GM21737 (cell line): ENCODE results near the gene PIAS3.

Source experiments
- ATAC-seq: cut with Tn5 transposase; IDR thresholded peaks from one replicate; pipeline ENCODE4 v1.9.1; 2021; ENCODE audit warnings: mild to moderate bottlenecking, moderate library complexity; ENCODE audit not compliant: unreplicated experiment

PIAS3 gene

DNA sequence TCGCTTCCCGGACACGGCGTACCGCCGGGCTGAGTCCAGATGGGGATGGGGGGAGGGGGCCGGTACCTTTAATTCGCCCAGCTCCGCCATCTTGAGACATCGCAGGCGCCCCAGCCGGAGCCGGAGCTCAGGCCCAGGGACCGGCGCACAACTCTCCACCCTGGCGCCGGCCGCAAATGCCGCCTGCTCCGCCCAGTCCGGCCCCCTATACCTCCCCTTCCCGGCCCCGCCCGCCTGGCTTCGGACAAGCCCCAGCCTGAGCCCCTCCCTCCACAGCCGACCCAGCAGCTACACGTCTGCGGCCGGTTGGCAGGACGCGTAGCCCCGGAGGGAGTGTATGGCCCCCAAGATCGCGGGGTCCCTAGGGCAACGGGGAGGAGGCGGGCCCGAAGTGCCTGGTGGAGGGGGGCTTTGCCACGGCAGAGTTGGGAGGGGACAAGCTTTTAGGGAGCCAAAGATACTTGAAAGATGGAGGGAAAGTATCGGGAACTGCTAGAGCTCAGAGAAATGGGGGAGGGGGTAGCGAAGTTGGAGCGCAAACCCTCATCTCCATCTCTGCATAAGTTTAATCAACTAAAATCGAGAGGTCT lies at the start of gene PIAS3:
PIAS3 (minus strand) TSS at position 181 of the 590 bp plus-strand sequence; CDS start at position 90, 91 bp downstream.
- ATAC-seq: peak; percentile 83

DNA sequence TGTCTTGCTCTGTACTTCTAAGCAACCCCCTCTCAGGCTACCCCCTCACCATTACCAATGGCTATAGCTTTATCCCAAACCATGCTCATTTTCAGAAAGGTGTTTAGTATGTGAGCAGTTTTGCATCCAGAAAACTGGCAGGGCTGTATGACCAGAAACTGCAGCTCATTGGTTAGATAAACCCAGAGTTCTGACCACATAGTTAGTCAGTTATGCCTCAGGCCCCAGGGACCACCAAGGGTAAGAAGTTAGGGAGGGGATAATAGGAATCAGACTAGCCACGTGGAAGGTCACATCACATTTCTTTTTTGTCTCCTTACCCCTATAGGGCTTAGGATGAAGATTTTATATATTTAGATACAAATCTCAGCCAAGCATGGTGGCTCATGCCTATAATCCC lies 49.8 kb upstream of the PIAS3 start:
- no peak for ATAC-seq

DNA sequence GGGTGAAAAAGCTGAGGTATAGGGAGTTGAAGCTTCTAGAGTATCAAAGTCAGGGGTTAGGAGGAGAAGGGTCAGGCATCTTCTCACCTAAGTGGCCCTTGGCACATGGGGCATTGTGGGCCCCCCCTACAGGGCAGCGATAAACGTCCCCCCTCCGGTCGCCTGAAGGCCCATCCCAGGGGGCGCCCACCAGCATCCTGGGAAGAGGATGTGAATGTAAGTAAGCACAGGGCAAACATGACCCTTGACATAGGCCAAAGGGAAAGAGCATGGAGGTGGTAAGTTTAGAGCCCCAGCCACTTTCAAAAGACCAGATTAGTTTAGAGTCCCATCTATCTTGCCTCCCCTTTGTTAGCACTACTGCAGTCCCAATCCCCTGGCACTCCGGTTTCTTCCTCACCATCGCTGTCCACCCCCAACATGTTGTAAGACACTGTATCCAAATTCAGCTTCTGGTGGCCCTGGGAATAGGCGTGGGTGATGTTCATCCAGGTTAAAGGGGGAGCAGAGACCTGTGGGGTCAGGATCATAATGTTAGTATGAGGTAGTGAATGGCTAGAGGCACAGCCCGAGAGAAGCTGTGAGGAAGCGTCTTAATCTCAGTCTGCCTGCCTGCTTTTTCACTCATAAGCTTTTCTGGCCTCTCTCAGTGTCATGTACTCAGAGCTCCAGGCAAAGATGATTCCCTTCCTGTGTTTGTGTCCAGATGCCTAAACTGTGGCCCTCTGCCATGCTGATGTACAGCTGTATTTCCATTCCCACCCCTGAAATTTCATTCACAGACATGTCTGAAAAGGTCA lies 48.3 kb upstream of the PIAS3 start:
- no peak for ATAC-seq

DNA sequence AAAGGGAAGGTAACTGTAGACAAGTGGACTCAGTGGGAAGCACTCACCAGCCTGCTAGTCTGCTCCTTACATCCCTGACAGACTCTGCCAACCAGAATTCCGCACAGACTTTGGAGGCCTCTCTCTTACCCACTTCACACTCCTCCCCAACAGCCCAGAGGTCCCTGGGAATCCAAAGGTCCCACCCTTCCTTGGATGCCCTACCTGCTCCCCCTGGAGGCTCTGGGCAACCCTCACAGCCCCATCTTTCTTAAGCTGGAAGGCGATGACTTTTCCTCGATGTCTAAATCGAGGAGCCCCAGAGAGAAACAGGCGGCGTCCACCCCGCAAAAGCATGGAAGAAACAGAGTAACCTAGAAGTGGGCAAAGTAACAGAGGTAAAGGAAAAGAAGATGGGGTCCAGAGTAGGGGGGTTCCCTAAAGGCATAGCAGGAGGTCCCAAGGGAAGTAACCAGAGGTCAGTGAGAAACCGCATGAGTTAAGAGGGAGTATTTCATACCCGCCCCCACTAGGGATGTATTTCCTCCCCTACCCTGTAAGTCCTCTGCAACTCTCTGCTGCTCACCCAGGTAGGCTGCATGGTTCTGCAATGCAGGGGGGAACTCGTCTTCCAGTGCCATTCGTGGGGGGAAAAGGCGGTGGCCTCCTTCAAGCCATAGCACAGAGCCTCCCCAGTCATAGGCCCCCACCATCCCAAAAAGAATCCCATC lies 42.6 kb upstream of the PIAS3 start:
- no peak for ATAC-seq

DNA sequence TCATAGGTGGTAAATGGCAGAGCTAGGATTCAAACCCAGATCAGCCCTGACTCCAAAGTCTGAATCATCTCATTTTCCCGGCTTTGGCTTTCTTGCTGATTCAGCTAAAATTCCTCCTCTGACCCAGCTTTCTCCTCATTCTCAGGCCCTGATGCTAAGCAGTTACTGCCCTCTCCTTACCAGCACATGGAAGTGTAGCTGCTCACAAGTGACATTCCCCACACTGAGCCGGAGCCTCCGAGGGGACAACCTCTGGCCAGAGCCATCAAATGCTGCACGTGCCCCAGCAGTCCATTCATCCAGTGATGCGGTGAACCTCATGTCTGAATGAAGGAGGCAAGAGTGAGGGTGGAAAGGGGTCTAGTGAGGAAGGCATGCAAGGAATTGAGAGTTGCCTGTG lies 39.9 kb upstream of the PIAS3 start:
- ATAC-seq: no peak

DNA sequence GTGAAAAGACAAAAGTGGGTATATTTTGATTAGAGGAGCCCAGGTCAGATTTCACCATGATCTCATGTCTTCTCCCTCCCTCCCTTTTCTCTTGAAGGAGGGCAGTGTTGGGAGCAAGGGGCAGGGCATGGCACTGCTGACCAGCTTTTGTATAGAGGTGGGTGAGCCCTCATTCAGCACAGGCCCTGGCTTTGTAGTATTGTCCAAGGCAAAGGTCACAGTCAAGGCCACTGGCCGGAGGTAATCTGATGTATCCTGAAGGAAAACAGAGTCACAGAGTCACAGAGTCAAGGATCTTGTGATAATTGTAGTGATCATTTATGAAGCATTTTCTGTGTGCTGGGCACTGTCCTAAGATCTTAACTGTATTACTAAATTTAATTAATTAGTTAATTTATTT lies 39.1 kb upstream of the PIAS3 start:
- no peak for ATAC-seq

DNA sequence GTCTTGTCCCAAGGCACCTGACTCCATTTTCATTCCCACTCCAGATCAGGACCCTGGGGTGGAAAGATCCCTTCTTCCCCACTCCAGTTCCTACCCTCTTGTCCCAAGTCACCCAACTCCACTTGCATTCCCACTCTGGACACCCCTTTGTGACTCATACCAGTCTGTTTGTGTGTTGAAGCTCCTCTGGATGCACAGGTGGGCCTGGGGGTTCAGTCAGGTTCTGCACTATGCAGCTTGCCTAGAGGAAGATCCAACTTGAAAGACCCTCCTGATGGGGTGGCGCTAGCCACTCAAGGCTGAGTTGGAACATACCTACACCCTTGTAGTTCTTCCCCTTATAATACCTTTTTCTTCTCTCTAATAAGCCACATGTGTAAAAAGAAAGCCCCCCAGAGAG lies 36.6 kb upstream of the PIAS3 start:
- no peak for ATAC-seq

DNA sequence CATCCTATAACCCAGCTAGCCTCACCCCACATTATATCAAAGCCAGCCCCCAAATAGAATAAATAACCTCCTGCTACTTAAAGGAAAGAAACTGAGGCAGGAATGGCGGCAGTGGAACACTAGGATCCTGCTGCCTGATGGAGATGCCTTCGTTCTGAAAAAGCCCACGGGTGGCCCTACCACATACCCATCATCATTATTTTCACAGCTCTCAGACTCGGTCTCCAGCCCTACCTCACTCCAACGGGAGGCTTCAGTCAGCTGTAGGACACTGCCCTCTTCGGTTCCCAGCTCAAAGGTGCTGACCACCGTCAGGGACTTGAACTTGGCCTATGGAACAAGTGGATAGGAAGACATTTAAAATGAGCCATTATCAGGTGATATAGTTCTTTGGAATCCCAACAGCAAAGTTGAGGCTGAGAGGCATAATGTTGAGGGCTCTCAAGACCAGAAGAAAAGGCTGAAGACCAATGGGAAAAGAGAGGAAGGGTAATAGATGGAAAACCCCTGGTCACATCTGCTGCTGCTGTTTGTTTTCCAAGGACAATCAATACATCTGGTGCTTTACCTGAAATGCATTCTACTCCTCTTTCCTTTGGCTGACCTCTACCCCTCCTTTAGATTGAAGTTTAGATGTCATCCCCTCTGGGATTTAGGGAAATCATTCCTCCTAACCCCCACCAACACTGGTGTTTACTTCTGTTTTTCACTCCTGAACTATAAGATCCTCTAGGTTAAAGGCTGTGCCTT lies 34.6 kb upstream of the PIAS3 start:
- no peak for ATAC-seq

DNA sequence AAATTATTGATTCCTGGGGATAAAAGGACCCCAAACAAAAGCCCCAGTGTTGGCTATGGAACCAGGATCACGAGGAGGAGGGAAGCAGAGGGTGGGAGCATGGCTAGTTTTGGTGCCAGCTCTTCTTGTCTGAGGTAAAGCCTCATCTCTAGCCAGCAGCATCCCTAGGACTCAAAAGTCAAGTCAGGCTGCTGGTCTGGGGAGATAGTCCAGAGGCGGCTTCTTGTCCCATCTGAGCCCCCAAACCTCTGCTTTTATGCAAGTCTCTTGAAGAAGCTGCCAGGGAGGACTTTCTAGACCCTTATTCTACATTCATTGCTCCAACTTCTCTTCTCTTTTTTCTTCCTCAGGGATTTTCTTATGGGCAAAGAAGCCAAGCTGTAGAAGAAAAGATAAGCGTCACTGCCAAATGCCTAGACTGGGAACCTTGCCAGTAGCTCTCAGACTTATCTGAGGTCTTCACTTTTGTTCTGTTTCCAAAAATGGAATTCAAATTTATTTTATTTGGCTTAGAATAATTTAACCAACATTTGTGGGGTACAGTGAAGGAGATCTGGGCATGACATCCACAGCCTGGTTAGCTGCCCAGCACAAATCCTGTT lies 33.7 kb upstream of the PIAS3 start:
- no peak for ATAC-seq

DNA sequence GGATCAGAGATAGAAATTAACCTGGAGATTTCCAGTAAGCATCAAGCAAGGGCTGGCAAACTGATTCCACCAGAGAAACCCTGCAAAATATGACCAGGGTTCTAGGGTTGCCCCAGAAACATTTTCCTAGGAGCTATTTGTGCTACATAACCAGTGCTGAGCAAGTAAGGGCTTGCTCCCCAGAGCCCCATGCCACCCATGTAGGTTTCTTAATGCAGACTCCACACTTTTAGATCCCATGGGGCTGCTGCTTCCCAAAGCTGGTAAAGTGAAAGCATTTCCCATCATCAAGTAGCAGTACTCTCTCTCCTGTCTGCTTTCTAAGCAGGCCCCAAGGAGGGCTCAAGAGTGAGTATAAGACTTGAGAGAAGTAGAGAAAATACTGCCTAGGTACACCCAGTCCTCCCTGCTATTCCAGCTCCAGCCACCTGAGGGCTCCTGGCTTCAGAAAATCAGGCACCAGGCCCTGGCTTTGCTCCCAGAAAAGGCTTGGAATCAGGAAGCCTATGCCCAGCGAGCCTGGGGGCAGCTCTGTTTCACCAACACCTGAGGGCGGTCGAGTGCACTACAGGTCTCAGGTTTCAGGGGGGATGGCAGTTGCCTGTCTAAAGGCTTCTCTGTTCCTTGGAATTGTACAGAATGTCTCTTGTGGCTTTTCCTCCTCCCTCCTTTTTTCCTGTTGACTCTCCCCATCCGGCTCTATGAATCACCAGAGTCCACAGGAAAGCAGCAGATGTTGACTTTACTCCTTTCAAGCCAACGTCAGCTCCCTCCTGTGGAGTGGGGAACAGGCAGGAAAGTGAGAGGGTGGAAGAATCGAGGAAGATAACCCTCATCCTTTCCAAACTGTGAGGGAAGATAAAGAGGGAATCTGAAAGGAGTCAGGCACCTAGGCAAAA lies 33.0 kb upstream of the PIAS3 start:
- no peak for ATAC-seq

DNA sequence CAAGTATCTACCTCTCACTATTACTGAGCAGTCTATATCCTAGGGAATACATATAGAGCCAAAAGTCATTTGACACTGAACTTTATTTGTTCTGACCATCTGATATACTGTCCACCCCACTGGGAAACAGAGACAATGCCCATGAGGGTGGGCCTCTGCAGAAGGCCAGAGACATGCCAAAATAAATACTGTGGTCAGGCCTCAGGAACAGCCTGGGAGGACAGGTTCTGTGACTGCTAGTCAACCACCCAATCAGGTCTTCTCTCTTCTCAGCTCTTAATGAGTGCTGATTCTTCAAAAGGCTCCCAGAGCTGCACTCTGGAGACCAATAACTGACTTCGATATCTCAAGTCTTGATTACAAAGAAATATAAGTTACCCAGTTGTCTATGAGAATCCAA lies 32.3 kb upstream of the PIAS3 start:
- no peak for ATAC-seq

DNA sequence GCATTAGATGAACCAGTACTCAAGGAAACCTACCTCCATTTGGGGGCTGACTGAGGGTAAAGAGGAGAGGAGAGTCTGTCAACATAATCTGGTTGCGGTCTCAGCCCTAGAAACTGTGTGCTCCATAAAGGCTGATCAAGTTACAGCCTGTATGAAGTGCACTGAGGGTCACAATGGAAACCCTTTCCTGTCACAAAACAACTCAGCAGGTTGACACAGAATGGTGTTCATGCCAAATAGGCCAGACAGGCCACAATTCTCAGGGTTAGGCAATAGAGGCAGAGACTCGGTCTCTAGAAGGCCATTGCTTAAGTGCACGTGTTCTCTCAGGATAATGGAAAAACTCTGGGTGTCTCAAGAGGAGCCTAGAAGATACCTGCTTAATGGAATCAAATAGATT lies 30.8 kb upstream of the PIAS3 start:
- no peak for ATAC-seq

DNA sequence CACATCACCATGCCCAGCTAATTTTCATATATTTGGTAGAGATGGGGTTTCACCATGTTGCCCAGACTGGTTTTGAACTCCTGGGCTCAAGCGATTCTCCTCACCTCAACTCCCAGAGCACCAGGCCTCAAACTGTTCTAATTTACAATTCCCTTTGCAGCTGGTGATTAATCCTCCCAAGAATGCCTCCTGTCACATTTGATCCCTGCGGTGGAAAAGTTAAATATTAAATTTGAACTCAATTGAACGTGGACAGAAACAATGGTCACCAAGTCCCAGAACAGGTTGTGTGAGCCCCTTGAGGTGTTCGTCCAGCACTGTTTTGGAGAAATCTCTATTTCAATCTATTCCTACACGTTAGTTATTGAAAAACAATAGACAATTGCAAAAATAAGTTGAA lies 28.8 kb upstream of the PIAS3 start:
- no peak for ATAC-seq

DNA sequence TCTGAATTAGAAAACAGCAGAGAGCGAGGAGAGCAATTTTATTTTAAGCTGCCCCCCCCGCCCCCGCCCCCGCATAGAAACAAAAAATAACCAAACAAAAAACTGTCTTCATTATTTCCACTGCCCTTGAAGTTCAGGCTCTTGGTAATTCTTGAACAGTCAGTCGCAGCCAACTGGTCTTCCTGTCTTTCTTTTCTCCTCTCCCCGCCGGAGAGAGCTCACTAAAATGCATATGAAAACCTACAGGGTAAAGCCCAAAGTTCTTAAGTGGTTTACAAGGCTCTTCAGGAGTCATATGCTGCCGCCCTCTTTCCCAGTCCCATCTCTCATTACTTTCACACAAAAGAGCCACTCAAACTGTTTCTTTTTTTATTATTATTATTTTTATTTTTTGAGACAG lies 27.9 kb upstream of the PIAS3 start:
- no peak for ATAC-seq

DNA sequence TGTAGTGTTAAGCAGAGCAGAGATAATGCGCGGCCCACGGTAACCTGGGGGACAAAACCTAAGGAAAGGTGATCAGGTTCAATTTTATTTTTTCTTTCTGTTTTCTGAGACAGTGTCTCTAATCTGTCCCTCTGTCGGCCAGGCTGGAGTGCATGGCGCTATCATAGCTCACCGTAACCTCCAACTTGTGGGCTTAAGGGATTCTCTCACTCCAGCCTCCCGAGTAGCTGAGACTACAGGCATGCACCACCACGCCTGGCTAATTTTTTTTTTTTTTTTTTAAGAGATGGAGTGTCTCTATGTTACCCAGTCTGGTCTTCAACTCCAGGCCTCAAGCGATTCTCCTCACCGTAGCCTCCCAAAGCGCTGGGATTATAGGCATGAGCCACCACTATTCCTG lies 27.5 kb upstream of the PIAS3 start:
- ATAC-seq: no peak

DNA sequence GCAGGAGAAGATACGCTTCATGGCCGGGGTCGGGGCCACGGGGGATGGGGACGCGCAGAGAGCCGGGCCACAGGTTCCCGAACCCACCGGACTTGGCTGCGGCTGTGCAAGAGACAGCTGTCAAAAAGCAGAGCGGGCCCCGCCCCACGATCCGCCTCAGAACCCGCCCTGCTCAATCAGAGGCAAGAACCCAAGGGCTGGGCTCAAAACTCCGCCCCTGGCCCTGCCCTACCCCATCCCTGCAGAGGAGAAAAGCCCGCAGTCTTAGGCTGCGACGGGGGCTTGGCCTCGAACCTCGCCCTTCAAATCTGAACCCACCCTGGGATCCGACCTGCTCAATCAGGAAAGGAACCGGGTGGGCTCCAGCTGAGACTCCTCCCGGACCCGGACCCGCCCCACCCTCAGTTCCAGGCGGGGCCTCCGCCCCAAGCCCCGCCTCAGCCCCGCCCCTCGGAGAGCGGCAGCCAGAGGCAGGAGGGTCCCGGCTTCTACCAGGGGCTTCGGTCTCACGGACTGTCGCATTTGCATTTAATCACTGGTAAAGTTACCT lies 26.9 kb upstream of the PIAS3 start, which contains the start of gene ANKRD35:
ANKRD35 (minus strand) TSS at position 129 of the 550 bp plus-strand sequence; CDS start at position 21, 108 bp downstream.
- ATAC-seq: peak; percentile 97

DNA sequence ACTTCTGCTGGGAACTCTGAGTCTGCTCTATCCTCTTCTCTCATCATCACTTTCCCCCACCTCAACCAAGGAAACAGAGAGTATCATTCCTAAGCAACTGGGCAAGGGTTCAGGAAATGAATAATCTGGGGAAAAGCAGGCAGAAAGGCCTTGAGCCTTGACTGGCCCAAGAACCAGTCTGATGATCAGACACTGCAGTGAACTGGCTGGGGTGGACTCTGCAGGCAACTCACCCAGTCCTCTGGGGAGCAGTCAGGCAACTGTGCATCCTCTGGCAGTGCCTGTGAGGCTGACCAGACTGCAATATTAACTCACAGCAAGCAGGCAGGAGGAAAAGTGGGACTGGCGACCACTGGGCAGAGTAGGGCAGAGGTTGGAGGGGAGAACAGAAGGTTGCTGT lies 25.8 kb upstream of the PIAS3 start:
- no peak for ATAC-seq

DNA sequence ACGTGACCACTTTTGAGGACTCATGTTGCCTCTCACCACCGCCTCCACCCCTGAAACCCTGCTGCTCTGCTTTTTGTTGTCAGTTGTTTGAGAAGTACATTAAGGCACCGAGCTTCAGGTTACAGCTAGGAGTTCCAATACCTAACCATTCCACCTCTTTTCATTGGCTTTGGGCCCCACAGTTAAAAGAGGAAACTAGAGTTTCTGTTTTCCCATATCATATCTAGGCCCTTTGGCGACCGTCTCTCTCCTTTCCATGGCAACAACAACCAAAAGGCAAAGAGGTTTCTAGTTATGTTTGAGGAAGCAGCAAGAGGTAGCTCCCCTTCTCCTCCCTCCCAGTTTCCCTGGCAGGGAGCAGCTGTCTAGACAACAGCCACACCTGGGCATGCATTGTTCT lies 20.9 kb upstream of the PIAS3 start:
- ATAC-seq: no peak

DNA sequence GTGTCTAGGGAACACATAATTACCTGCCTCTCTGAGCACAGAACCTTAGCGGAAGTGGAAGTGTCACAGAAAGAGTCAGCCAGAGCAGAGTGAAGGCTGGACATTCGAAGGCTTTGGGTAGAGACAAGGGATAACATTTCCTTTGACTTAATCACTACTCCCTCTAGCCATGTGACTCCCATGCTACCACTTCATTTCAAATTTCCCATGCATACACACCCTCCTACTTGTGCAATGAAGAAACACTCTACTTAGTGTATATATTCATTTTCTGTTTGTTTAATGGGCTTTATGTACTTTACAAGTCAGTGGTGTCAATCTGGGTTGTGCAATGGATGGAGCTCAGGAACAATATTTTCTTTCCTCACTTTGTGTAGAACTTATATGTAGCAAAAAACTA lies 19.8 kb upstream of the PIAS3 start:
- no peak for ATAC-seq
